GM12878 (cell line): ENCODE results near the gene TRIM23. TPM values are rescaled to one million over a fixed set of nuclear protein-coding genes. Genes with fewer than 3 reads are reported as not detected.

ENCODE experiments used
- ATAC-seq: fragments of 200-7000 bp; cut with Tn5 transposase; 3 replicates; pipeline ENCODE4 v1.9.1; 2020; ENCODE audit warnings: mild to moderate bottlenecking, moderate library complexity
- BruUV-seq: library from RNA; stranded (reverse); fragments of 400-500 nt; replicated peaks from 2 replicates; lab custom pipeline; 2021; lab: Mats Ljungman, UMichigan
- CTCF ChIA-PET: fragments of 300-600 bp; sonication (Branson Sonifier 250); formaldehyde crosslinking; extraction: SDS; loops from one replicate; lab custom pipeline; 2021; ENCODE audit warnings: inconsistent platforms; lab: Yijun Ruan, JAX
- POLR2A ChIA-PET: fragments of 350-600 bp; formaldehyde crosslinking; extraction: SDS; loops from one replicate; lab custom pipeline; 2021; ENCODE audit warnings: inconsistent platforms; lab: Charles Lee
- RAD21 ChIA-PET: fragments of 300-600 bp; sonication (Branson Sonifier 250); formaldehyde crosslinking; loops from one replicate; lab custom pipeline; 2023; ENCODE audit warnings: antibody characterized with exemption; ENCODE audit not compliant: unreplicated experiment; lab: Charles Lee
- SMC1A ChIA-PET: fragments of 300-600 bp; sonication (Branson Sonifier 250); formaldehyde crosslinking; loops from one replicate; lab custom pipeline; 2023; ENCODE audit not compliant: unreplicated experiment, uncharacterized antibody; lab: Charles Lee
- DNase-seq: peaks from one replicate; pipeline ENCODE4 v3.0.0-alpha.2; 2011; ENCODE audit warnings: low read depth, low spot score
- FAIRE-seq: peaks from 3 replicates; lab custom pipeline; 2011; peaks lifted over from hg19 to GRCh38; lab: Jason Lieb, UNC
- H2AFZ ChIP-seq: 2 replicates; pipeline ENCODE4 v1.6.0; 2011; ENCODE audit warnings: low read depth, low read length, control low read depth; ENCODE audit not compliant: control insufficient read depth
- H3K27ac ChIP-seq: 2 replicates; pipeline ENCODE4 v1.5.1; 2011; ENCODE audit warnings: control low read depth; ENCODE audit not compliant: control insufficient read depth, insufficient read depth
- H3K27me3 ChIP-seq, 2 experiments: replicated peaks in 1 of 2; 2 replicates each; pipeline versions ENCODE4 v1.6.0 to v1.6.1; 2011; ENCODE audit warnings: low read length in 1 of 2; ENCODE audit not compliant: control insufficient read depth in 2 of 2, insufficient read depth in 2 of 2
- H3K36me3 ChIP-seq, 2 experiments: 2 replicates each; pipeline ENCODE4 v1.5.1; 2011; ENCODE audit warnings: low read length in 1 of 2; ENCODE audit not compliant: control insufficient read depth in 2 of 2, insufficient read depth in 2 of 2
- H3K4me1 ChIP-seq: 2 replicates; pipeline ENCODE4 v1.6.1; 2011; ENCODE audit warnings: mild to moderate bottlenecking, low read length, moderate library complexity, mixed read lengths; ENCODE audit not compliant: control insufficient read depth, insufficient read depth
- H3K4me2 ChIP-seq: 2 replicates; pipeline ENCODE4 v1.6.0; 2011; ENCODE audit warnings: control low read depth; ENCODE audit not compliant: control insufficient read depth, insufficient read depth
- H3K4me3 ChIP-seq: fragments of 200-600 bp; sonication (generic); 2 replicates; pipeline ENCODE4 v1.5.1; 2016
- H3K79me2 ChIP-seq: 2 replicates; pipeline ENCODE4 v1.6.0; 2011; ENCODE audit warnings: low read length; ENCODE audit not compliant: control insufficient read depth, insufficient read depth
- H3K9ac ChIP-seq: 2 replicates; pipeline ENCODE4 v1.8.0; 2011; ENCODE audit warnings: low read length, control low read depth, mixed read lengths; ENCODE audit not compliant: control insufficient read depth, insufficient read depth
- H3K9me3 ChIP-seq: replicated peaks from 3 replicates; pipeline ENCODE4 v1.5.1; 2011; ENCODE audit warnings: mild to moderate bottlenecking, low read length; ENCODE audit not compliant: control insufficient read depth, insufficient read depth
- H4K20me1 ChIP-seq: 2 replicates; pipeline ENCODE4 v1.6.0; 2011; ENCODE audit not compliant: control insufficient read depth, insufficient read depth
- CTCF ChIP-seq, 3 experiments: IDR thresholded peaks in 2 of 3; conservative IDR thresholded peaks in 1 of 3; 2 replicates each; pipeline ENCODE4 v1.5.1; 2011; ENCODE audit warnings: low read depth in 3 of 3, low read length in 3 of 3, mild to moderate bottlenecking in 3 of 3, control low read depth in 2 of 3, moderate library complexity in 2 of 3, inconsistent platforms in 1 of 3, mixed read lengths in 1 of 3; ENCODE audit not compliant: control insufficient read depth in 2 of 3, insufficient read depth in 1 of 3; ENCODE audit errors: extremely low read depth in 1 of 3
- PAX8 ChIP-seq: fragments of 450-650 bp; IDR thresholded peaks from 2 replicates; pipeline ENCODE4 v1.6.1; 2017; ENCODE audit warnings: mild to moderate bottlenecking, moderate library complexity
- SMC3 ChIP-seq: IDR thresholded peaks from 2 replicates; pipeline ENCODE4 v1.6.1; 2011; ENCODE audit warnings: low read length, improper control_type of control experiment, borderline replicate concordance
- ZNF687 ChIP-seq: fragments of 450-650 bp; IDR thresholded peaks from 2 replicates; pipeline ENCODE4 v1.6.1; 2017; ENCODE audit warnings: mild to moderate bottlenecking, moderate library complexity
- WGBS: methylation state at CpG from one replicate; pipeline ENCODE4 v1.1.6; 2016; ENCODE audit warnings: low lambda C conversion rate; ENCODE audit not compliant: insufficient replicate concordance, insufficient coverage; ENCODE audit errors: missing lambda C conversion rate; 5-methylcytosine and 5-hydroxymethylcytosine counted together
- in situ Hi-C: fragments of 300-500 bp; cut with MboI; formaldehyde crosslinking; loops from 9 replicates; pipeline ENCODE4 v1.14.3; 2018; ENCODE audit warnings: mixed read lengths
- intact Hi-C: fragments of 100-400 bp; cut with micrococcal nuclease; formaldehyde crosslinking; loops from one replicate; pipeline ENCODE4 v1.14.2; 2022; ENCODE audit not compliant: unreplicated experiment
- polyA plus RNA-seq, 11 experiments: library from polyadenylated mRNA; depleted of rRNA in 4 of 11; unstranded in 6 of 11; stranded (reverse) in 5 of 11; fragments of >200 nt; fragmentation: Nextera tagmentation in 4 of 11; fragmentation: Illumina TruSeq in 1 of 11; extraction: Ambion mirVana in 4 of 11; extraction: Trizol in 1 of 11; gene quantifications; 1 replicate in 1 of 11; 2 replicates in 10 of 11; pipeline versions ENCODE4 v1.2.1 to v1.2.3, GENCODE V29; 2011 to 2016; ENCODE audit warnings: inconsistent platforms in 2 of 11, missing spikeins in 2 of 11, low read depth in 1 of 11
- total RNA-seq, 4 experiments: library from RNA; depleted of rRNA in 3 of 4; stranded (reverse); fragments of >200 nt in 3 of 4; fragmentation: Illumina TruSeq in 1 of 4; extraction: Trizol in 1 of 4; gene quantifications; 2 replicates each; pipeline versions ENCODE4 v1.2.1 to v1.2.3, GENCODE V29; 2013 to 2021
- TF ChIP-seq, protein P1 (sequence below): IDR thresholded peaks from 2 replicates; pipeline ENCODE4 v1.6.1; 2011; ENCODE audit warnings: low read depth, mild to moderate bottlenecking, low read length, moderate library complexity, borderline replicate concordance; ENCODE audit errors: extremely low read depth

Gene TRIM23
- total and polyA plus RNA-seq, 10 of the 15 experiments (the other 5 are each of a cell fraction or from before 2014, with no cell fraction given) = 1.9 to 5.0 (median 2.4) TPM

DNA sequence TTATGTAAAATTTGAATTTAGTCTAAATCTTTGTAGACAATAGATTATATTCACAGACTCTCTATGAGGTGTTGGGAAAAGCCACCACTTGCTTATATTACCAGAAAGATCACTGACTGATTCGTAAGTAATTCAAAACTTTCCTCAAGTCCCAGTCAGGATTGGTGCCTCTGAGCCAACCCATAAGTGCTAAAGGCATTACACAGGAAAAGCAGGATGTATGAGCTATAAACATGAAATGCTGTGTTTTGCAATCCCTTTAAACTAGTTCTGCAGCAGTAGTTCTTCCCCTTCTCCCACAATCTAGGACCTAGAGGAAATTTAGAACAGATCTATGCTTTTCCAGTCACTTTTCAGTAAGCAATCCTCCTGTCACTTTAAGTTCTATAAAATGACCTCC is 48.7 kb upstream of the TRIM23 start:
- no peak overlapping the region for H3K4me3 ChIP-seq
- in situ Hi-C loops = no loop called here
- H3K4me2 ChIP-seq = no peak overlapping the region
- H3K36me3 ChIP-seq = peaks cover 0 to 2% of the 10 kb centered on the region in 2 experiments; a peak in 2 of 4 replicates
- ChIA-PET CTCF (no interaction called here), RAD21 (no interaction called here), SMC1A (no interaction called here), POLR2A (no interaction called here)
- H2AFZ ChIP-seq = no peak overlapping the region
- TF ChIP-seq CTCF (IDR thresholded peaks at IDR 0.05 in 2 of 3, conservative IDR thresholded peaks at IDR 0.05 in 1 of 3; ENCODE audit: control insufficient read depth in 2 of 3, extremely low read depth in 1 of 3, insufficient read depth in 1 of 3, low read depth in 3 of 3, low read length in 3 of 3) (no peak), PAX8 (no peak), ZNF687 (no peak), SMC3 (no peak)
- TF ChIP-seq, protein P1, sequence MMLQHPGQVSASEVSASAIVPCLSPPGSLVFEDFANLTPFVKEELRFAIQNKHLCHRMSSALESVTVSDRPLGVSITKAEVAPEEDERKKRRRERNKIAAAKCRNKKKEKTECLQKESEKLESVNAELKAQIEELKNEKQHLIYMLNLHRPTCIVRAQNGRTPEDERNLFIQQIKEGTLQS = no peak
- DNase-seq (no peak), FAIRE-seq (no peak), ATAC-seq (no peak)
- H4K20me1 ChIP-seq = no peaks in the 10 kb centered on the region
- no TSS peak for BruUV-seq
- no peak overlapping the region for H3K9ac ChIP-seq
- intact Hi-C loops = no loop called here
- WGBS = 58% methylated on average over 1 of the region's 1 CpG
- no peaks in the 10 kb centered on the region for H3K4me1 ChIP-seq
- H3K27me3 ChIP-seq = no peaks in the 10 kb centered on the region
- no peaks in the 10 kb centered on the region for H3K79me2 ChIP-seq
- no peaks in the 10 kb centered on the region for H3K9me3 ChIP-seq
- no peak overlapping the region for H3K27ac ChIP-seq
